H9 (cell line): Measurements from ENCODE around the gene TRAK1. TPM values are rescaled to one million over a fixed set of nuclear protein-coding genes. Genes with fewer than 3 reads are reported as not detected.

Source experiments
- DNase-seq: peaks from one replicate; pipeline ENCODE4 v3.0.0-alpha.2; 2017
- H2AFZ ChIP-seq: one replicate; pipeline ENCODE4 v1.6.1; 2013; ENCODE audit warnings: mild to moderate bottlenecking, low read length, control low read depth, moderate library complexity
- H2AK5ac ChIP-seq: 2 replicates; pipeline ENCODE4 v1.6.1; 2013; ENCODE audit warnings: low read length, control low read depth, mixed read lengths; ENCODE audit not compliant: insufficient read length
- H2BK120ac ChIP-seq: one replicate; pipeline ENCODE4 v1.6.1; 2013; ENCODE audit warnings: low read depth, mild to moderate bottlenecking, low read length, control low read depth, inconsistent platforms; ENCODE audit not compliant: poor library complexity, severe bottlenecking
- H2BK12ac ChIP-seq: 2 replicates; pipeline ENCODE4 v1.6.1; 2013; ENCODE audit warnings: low read length, control low read depth, mixed read lengths, low read depth; ENCODE audit not compliant: insufficient read length
- H2BK15ac ChIP-seq: 2 replicates; pipeline ENCODE4 v1.6.1; 2013; ENCODE audit warnings: low read depth, low read length, control low read depth
- H2BK20ac ChIP-seq: one replicate; pipeline ENCODE4 v1.6.1; 2013; ENCODE audit warnings: low read depth, mild to moderate bottlenecking, low read length, control low read depth, inconsistent platforms; ENCODE audit not compliant: poor library complexity, severe bottlenecking
- H2BK5ac ChIP-seq: 2 replicates; pipeline ENCODE4 v1.6.1; 2013; ENCODE audit warnings: low read length, control low read depth, mixed read lengths; ENCODE audit not compliant: insufficient read length
- H3K14ac ChIP-seq: 2 replicates; pipeline ENCODE4 v1.6.1; 2013; ENCODE audit warnings: low read length, control low read depth; ENCODE audit not compliant: insufficient read depth
- H3K18ac ChIP-seq: 2 replicates; pipeline ENCODE4 v1.6.1; 2013; ENCODE audit warnings: low read depth, mild to moderate bottlenecking, mixed read lengths, low read length, control low read depth; ENCODE audit not compliant: insufficient read length
- H3K23ac ChIP-seq: 2 replicates; pipeline ENCODE4 v1.6.1; 2013; ENCODE audit warnings: low read length, control low read depth, mixed read lengths, low read depth; ENCODE audit not compliant: insufficient read length
- H3K23me2 ChIP-seq: 2 replicates; pipeline ENCODE4 v1.6.1; 2013; ENCODE audit warnings: low read depth, mild to moderate bottlenecking, mixed read lengths, low read length, control low read depth; ENCODE audit not compliant: insufficient read length, poor library complexity, severe bottlenecking
- H3K27ac ChIP-seq: 2 replicates; pipeline ENCODE4 v1.5.1; 2013; ENCODE audit warnings: low read length, control low read depth, mixed read lengths, low read depth; ENCODE audit not compliant: insufficient read length
- H3K27me3 ChIP-seq: 2 replicates; pipeline ENCODE4 v1.6.1; 2013; ENCODE audit warnings: low read length, control low read depth, inconsistent platforms; ENCODE audit not compliant: insufficient read depth
- H3K4ac ChIP-seq: 2 replicates; pipeline ENCODE4 v1.6.1; 2013; ENCODE audit warnings: low read depth, mild to moderate bottlenecking, control low read depth, inconsistent platforms, low read length, moderate library complexity
- H3K4me1 ChIP-seq: 2 replicates; pipeline ENCODE4 v1.6.1; 2013; ENCODE audit warnings: low read length, control low read depth, inconsistent platforms; ENCODE audit not compliant: insufficient read depth
- H3K4me2 ChIP-seq: 2 replicates; pipeline ENCODE4 v1.6.1; 2013; ENCODE audit warnings: low read length, control low read depth, mixed read lengths; ENCODE audit not compliant: insufficient read length, insufficient read depth
- H3K56ac ChIP-seq: 2 replicates; pipeline ENCODE4 v1.6.1; 2013; ENCODE audit warnings: low read depth, mild to moderate bottlenecking, mixed read lengths, low read length, control low read depth; ENCODE audit not compliant: insufficient read length
- H3K79me1 ChIP-seq: 2 replicates; pipeline ENCODE4 v1.6.1; 2013; ENCODE audit warnings: low read depth, mild to moderate bottlenecking, moderate library complexity, low read length, control low read depth, inconsistent platforms; ENCODE audit not compliant: insufficient read depth, poor library complexity, severe bottlenecking
- H3K79me2 ChIP-seq: 2 replicates; pipeline ENCODE4 v1.6.1; 2013; ENCODE audit warnings: low read length, control low read depth, inconsistent platforms; ENCODE audit not compliant: insufficient read depth
- H3K9ac ChIP-seq: 2 replicates; pipeline ENCODE4 v1.6.1; 2013; ENCODE audit warnings: low read length, control low read depth, mixed read lengths; ENCODE audit not compliant: insufficient read length; ENCODE audit errors: extremely low read depth
- H3K9me3 ChIP-seq: one replicate; pipeline ENCODE4 v1.6.1; 2013; ENCODE audit warnings: low read depth, low read length, inconsistent platforms; ENCODE audit not compliant: control insufficient read depth
- H3T11ph ChIP-seq: one replicate; pipeline ENCODE4 v1.6.1; 2013; ENCODE audit warnings: mild to moderate bottlenecking, low read length, control low read depth, inconsistent platforms
- H4K20me1 ChIP-seq: one replicate; pipeline ENCODE4 v1.6.1; 2013; ENCODE audit not compliant: control insufficient read depth, insufficient read length, insufficient read depth
- H4K5ac ChIP-seq: 2 replicates; pipeline ENCODE4 v1.6.1; 2013; ENCODE audit warnings: low read depth, mild to moderate bottlenecking, mixed read lengths, low read length, control low read depth; ENCODE audit not compliant: insufficient read length
- H4K8ac ChIP-seq: replicated peaks from 2 replicates; pipeline ENCODE4 v1.6.1; 2013; ENCODE audit warnings: low read length, control low read depth, mixed read lengths, low read depth; ENCODE audit not compliant: insufficient read length
- H4K91ac ChIP-seq: 2 replicates; pipeline ENCODE4 v1.6.1; 2013; ENCODE audit warnings: low read depth, mild to moderate bottlenecking, moderate library complexity, mixed read lengths, low read length, control low read depth; ENCODE audit not compliant: insufficient read length
- H3K27ac Mint-ChIP-seq, 3 experiments: 2 replicates in 2 of 3; 3 replicates in 1 of 3; pipeline ENCODE4 v1.8.0; 2020 to 2021; ENCODE audit warnings: mixed read lengths in 3 of 3, mild to moderate bottlenecking in 1 of 3, moderate library complexity in 1 of 3
- H3K27me3 Mint-ChIP-seq: 2 replicates; pipeline ENCODE4 v1.8.0; 2021; ENCODE audit warnings: low read depth, mild to moderate bottlenecking, moderate library complexity, mixed read lengths
- H3K36me3 Mint-ChIP-seq, 3 experiments: 2 replicates in 2 of 3; 3 replicates in 1 of 3; pipeline ENCODE4 v1.8.0; 2020 to 2021; ENCODE audit warnings: low read depth in 3 of 3, mixed read lengths in 3 of 3; ENCODE audit not compliant: insufficient read depth in 1 of 3
- H3K4me1 Mint-ChIP-seq, 2 experiments: 2 replicates each; pipeline ENCODE4 v1.8.0; 2020; ENCODE audit warnings: mixed read lengths in 2 of 2
- H3K4me3 Mint-ChIP-seq, 2 experiments: 2 replicates in 1 of 2; 3 replicates in 1 of 2; pipeline ENCODE4 v1.8.0; 2020 to 2021; ENCODE audit warnings: mild to moderate bottlenecking in 2 of 2, mixed read lengths in 2 of 2, moderate library complexity in 1 of 2
- H3K9me3 Mint-ChIP-seq, 2 experiments: 2 replicates in 1 of 2; 3 replicates in 1 of 2; pipeline ENCODE4 v1.8.0; 2020; ENCODE audit warnings: mild to moderate bottlenecking in 2 of 2, mixed read lengths in 2 of 2, moderate library complexity in 1 of 2
- WGBS: extraction: QIAGEN DNeasy Blood & Tissue Kit; methylation state at CpG from one replicate; pipeline ENCODE4 v1.1.7; 2013; ENCODE audit warnings: missing lambda C conversion rate, low lambda C conversion rate, mixed read lengths; ENCODE audit not compliant: insufficient read length; ENCODE audit errors: extremely low coverage; 5-methylcytosine and 5-hydroxymethylcytosine counted together
- total RNA-seq: library from RNA; stranded (reverse); gene quantifications from 2 replicates; pipeline ENCODE4 v1.2.1, GENCODE V29; 2021
- TF ChIP-seq, protein P1 (sequence below): fragments of 200-600 bp; sonication (generic); conservative IDR thresholded peaks from 3 replicates; pipeline ENCODE4 v1.8.0; 2021; ENCODE audit warnings: antibody characterized with exemption, mild to moderate bottlenecking

The TRAK1 gene
- total RNA-seq, 1 experiment from 2014 or later = 34.2 TPM

DNA sequence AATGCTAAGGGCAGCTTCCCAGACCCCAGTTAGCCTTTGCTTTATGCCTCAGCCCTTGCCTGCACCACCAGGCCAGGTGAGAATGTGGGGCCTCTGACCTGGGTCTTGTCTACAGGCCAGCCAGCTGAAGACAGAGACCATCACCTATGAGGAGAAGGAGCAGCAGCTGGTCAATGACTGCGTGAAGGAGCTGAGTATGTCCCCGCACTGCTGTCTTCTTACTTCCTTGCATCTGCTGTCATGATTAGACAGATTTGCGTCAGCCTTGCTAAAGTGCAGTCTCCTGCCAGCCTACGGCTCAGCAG is 100.2 kb downstream of the TRAK1 start:
- H4K5ac ChIP-seq = no peak overlapping the region
- H3K4ac ChIP-seq = no peak overlapping the region
- no peaks in the 10 kb centered on the region for H3K79me1 ChIP-seq
- H4K8ac ChIP-seq = no peak overlapping the region
- no peaks in the 10 kb centered on the region for H3K9me3 ChIP-seq
- no peak overlapping the region for H2BK15ac ChIP-seq
- Mint-ChIP-seq H3K4me1 (peaks cover 3 to 14% of the 10 kb centered on the region in 2 experiments; a peak in 3 of 4 replicates), H3K9me3 (no peaks in the 10 kb centered on the region), H3K36me3 (peaks cover 14 to 54% (median 45%) of the 10 kb centered on the region in 3 experiments; a peak in 6 of 7 replicates), H3K4me3 (no peak overlapping the region), H3K27ac (peak overlapping the region in 1 of 3 experiments; percentile 77; a peak in 1 of 7 replicates), H3K27me3 (no peaks in the 10 kb centered on the region)
- no peaks in the 10 kb centered on the region for H3K23me2 ChIP-seq
- H2BK12ac ChIP-seq = no peak overlapping the region
- no peak overlapping the region for H3K4me2 ChIP-seq
- H3K14ac ChIP-seq = no peak overlapping the region
- H3K4me1 ChIP-seq = no peaks in the 10 kb centered on the region; the same call in 1 of the 2 replicates
- no peak overlapping the region for H2AK5ac ChIP-seq
- no peak overlapping the region for H3K23ac ChIP-seq
- H4K91ac ChIP-seq = no peak overlapping the region
- H4K20me1 ChIP-seq = no peaks in the 10 kb centered on the region
- no CpG with 5 or more reads among the region's 4 CpGs for WGBS
- H2BK5ac ChIP-seq = no peak overlapping the region
- no peaks in the 10 kb centered on the region for H3K79me2 ChIP-seq
- TF ChIP-seq, protein P1, sequence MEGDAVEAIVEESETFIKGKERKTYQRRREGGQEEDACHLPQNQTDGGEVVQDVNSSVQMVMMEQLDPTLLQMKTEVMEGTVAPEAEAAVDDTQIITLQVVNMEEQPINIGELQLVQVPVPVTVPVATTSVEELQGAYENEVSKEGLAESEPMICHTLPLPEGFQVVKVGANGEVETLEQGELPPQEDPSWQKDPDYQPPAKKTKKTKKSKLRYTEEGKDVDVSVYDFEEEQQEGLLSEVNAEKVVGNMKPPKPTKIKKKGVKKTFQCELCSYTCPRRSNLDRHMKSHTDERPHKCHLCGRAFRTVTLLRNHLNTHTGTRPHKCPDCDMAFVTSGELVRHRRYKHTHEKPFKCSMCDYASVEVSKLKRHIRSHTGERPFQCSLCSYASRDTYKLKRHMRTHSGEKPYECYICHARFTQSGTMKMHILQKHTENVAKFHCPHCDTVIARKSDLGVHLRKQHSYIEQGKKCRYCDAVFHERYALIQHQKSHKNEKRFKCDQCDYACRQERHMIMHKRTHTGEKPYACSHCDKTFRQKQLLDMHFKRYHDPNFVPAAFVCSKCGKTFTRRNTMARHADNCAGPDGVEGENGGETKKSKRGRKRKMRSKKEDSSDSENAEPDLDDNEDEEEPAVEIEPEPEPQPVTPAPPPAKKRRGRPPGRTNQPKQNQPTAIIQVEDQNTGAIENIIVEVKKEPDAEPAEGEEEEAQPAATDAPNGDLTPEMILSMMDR = peak; percentile 30; the same call in 2 of the 3 replicates
- no peak overlapping the region for H2AFZ ChIP-seq
- H3K27me3 ChIP-seq = no peaks in the 10 kb centered on the region
- no peak overlapping the region for H3K27ac ChIP-seq
- no peak overlapping the region for H2BK20ac ChIP-seq
- H3K9ac ChIP-seq = no peak overlapping the region
- H3K56ac ChIP-seq = no peak overlapping the region
- H3T11ph ChIP-seq = no peak overlapping the region
- H2BK120ac ChIP-seq = no peak overlapping the region
- DNase-seq = no peak
- H3K18ac ChIP-seq = no peak overlapping the region
